Lung (tissue), 12 donors: Measurements from ENCODE around the gene GMPS. TPM values are rescaled to one million over a fixed set of nuclear protein-coding genes. Genes with fewer than 3 reads are reported as not detected.

Source experiments
- ATAC-seq: fragments of 200-7000 bp; cut with Tn5 transposase; one replicate; pipeline ENCODE4 v1.9.1; 2020; ENCODE audit warnings: moderate number of reproducible peaks; ENCODE audit not compliant: insufficient read depth, low FRiP score
- DNase-seq, 3 donors: peaks; one replicate each; pipeline ENCODE4 v3.0.0-alpha.2; 2013 to 2017
- H3K27ac ChIP-seq, 2 donors: one replicate each; pipeline ENCODE4 v1.5.1; 2013; ENCODE audit warnings: mild to moderate bottlenecking in 2 of 2, moderate library complexity in 2 of 2, control low read depth in 1 of 2, inconsistent platforms in 1 of 2, low read depth in 1 of 2, low read length in 1 of 2
- H3K27me3 ChIP-seq, 3 donors: one replicate each; pipeline ENCODE4 v1.5.1; 2013; ENCODE audit warnings: low read length in 2 of 3; ENCODE audit not compliant: control insufficient read depth in 3 of 3, insufficient read depth in 3 of 3
- H3K36me3 ChIP-seq, 4 donors: one replicate each; pipeline ENCODE4 v1.5.1; 2013; ENCODE audit warnings: low read length in 4 of 4, mild to moderate bottlenecking in 1 of 4, moderate library complexity in 1 of 4; ENCODE audit not compliant: control insufficient read depth in 4 of 4, insufficient read depth in 4 of 4
- H3K4me1 ChIP-seq, 5 donors: one replicate each; pipeline ENCODE4 v1.5.1; 2013; ENCODE audit warnings: low read length in 5 of 5, mild to moderate bottlenecking in 2 of 5, moderate library complexity in 1 of 5; ENCODE audit not compliant: control insufficient read depth in 5 of 5, insufficient read depth in 5 of 5
- H3K4me3 ChIP-seq: one replicate; pipeline ENCODE4 v1.5.1; 2013; ENCODE audit warnings: mild to moderate bottlenecking, control low read depth, moderate library complexity
- H3K9ac ChIP-seq, 2 donors: one replicate each; pipeline ENCODE4 v1.5.1; 2013; ENCODE audit warnings: low read length in 2 of 2, control low read depth in 1 of 2; ENCODE audit not compliant: insufficient read depth in 1 of 2
- H3K9me3 ChIP-seq, 4 donors: one replicate each; pipeline ENCODE4 v1.5.1; 2013; ENCODE audit warnings: low read length in 3 of 4, mild to moderate bottlenecking in 1 of 4, moderate library complexity in 1 of 4; ENCODE audit not compliant: control insufficient read depth in 4 of 4, insufficient read depth in 3 of 4
- CTCF ChIP-seq: IDR thresholded peaks from 2 replicates; pipeline ENCODE4 v1.5.1; 2012; ENCODE audit warnings: mild to moderate bottlenecking; ENCODE audit errors: control extremely low read depth, extremely low read depth
- WGBS, 2 donors: extraction: QIAGEN DNeasy Blood & Tissue Kit; methylation state at CpG; one replicate each; pipeline ENCODE4 v1.1.7; 2013; 5-methylcytosine and 5-hydroxymethylcytosine counted together
- polyA plus RNA-seq, 2 donors: library from polyadenylated mRNA; stranded (reverse); fragments of 200-250 nt; gene quantifications; one replicate each; pipeline ENCODE4 v1.2.1, GENCODE V29; 2013
- total RNA-seq, 2 donors: library from RNA; depleted of rRNA in 1 of 2; stranded (reverse); fragments of >200 nt in 1 of 2; gene quantifications; one replicate each; pipeline ENCODE4 v1.2.1, GENCODE V29; 2014 to 2021
- donor health status: control.
- donor health status: control.
- donor health status: Bipolar disorder and iron deficiency.
- donor health status: healthy.
- donor health status: DM: yes; HTN: yes; CAD: no.

The GMPS gene
- total and polyA plus RNA-seq, 4 donors, result 17.0 to 38.1 (median 22.0) TPM

- H3K36me3 ChIP-seq, result no peaks in the 10 kb centered on the region
- DNase-seq, result no peak
- H3K9me3 ChIP-seq, result no peaks in the 10 kb centered on the region
- no peak overlapping the region for H3K27ac ChIP-seq
- no peak overlapping the region for H3K4me3 ChIP-seq
- H3K27me3 ChIP-seq, result no peaks in the 10 kb centered on the region
- H3K9ac ChIP-seq, result no peak overlapping the region
- H3K4me1 ChIP-seq, result peaks cover 0 to 16% (median 4%) of the 10 kb centered on the region in 5 donors
- ATAC-seq, result no peak
- 87 to 88% methylated on average over 1 of the region's 1 CpG for WGBS, 2 donors
- TF ChIP-seq CTCF, result no peak
Measured at GRCh38 chr3:155886915-155887314, 16.5 kb downstream of the GMPS start.

DNA sequence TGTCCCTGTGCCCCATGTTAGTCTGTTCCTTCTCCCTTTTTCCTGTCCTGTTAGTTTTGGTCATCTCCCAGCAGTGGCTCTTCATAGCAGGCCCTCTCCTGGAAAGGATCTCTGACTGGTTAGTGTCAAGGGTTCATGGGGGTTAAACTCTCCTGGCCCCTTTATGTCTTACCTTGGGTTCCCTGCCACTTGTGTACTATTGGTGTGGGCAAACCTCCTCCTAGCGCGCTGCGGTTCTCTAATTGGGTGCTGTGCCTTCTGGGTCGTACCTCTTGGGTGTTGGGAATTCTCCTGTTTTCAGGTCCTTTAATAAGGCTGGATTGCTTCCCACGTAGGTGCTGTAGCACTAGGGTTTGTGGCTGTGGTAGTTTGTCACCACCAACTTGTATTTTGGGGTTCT lies 18.8 kb downstream of the GMPS start:
- Histone ChIP-seq H3K27ac (no peak overlapping the region), H3K36me3 (peaks cover 0 to 4% (median 1%) of the 10 kb centered on the region in 4 donors), H3K9me3 (no peaks in the 10 kb centered on the region), H3K9ac (no peak overlapping the region), H3K4me3 (no peak overlapping the region), H3K4me1 (peaks cover 0 to 16% (median 4%) of the 10 kb centered on the region in 5 donors), H3K27me3 (no peaks in the 10 kb centered on the region)
- ATAC-seq (no peak), DNase-seq (no peak)
- TF ChIP-seq CTCF, result no peak
- 92 to 97% methylated on average over 5 of the region's 5 CpGs for WGBS, 2 donors

- TF ChIP-seq CTCF, result no peak
- H3K27ac ChIP-seq, result no peak overlapping the region
- no peaks in the 10 kb centered on the region for H3K27me3 ChIP-seq
- H3K4me3 ChIP-seq, result no peak overlapping the region
- H3K36me3 ChIP-seq, result peaks cover 0 to 10% (median 6%) of the 10 kb centered on the region in 4 donors
- ATAC-seq (no peak), DNase-seq (no peak)
- WGBS, 2 donors, result 74 to 86% methylated on average over 1 of the region's 1 CpG
- peaks cover 0 to 16% (median 4%) of the 10 kb centered on the region in 5 donors for H3K4me1 ChIP-seq
- H3K9me3 ChIP-seq, result no peaks in the 10 kb centered on the region
- no peak overlapping the region for H3K9ac ChIP-seq
Measured at GRCh38 chr3:155889952-155890351, 19.5 kb downstream of the GMPS start.

DNA sequence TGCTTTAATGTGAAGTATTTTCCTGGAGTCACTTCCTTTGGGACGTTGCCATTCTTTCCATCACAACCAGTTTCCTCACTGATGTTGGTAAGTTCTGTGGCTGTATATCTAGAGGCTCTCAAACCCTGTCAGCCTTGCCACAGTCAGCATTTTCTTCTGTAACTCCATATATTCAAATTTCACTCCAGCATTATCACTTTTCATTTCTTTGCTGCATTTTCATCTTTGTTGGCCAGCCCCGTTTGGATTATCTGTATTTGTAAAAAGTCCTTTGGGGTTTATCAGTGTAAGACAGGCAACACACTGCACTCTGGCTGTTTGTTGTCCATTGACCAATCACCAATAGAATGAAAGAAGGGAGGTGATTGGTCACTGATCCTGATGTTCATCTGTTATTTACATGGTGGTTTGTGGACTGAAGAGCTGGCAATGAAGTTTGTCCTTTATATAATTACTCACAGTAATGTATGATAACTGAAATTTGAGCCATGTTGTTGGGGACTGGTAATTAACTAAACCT lies 20.3 kb downstream of the GMPS start:
- peak in 2 of 3 donors; percentile 52 to 59 for DNase-seq

More for the DNA sequence above, 20.3 kb downstream of the GMPS start:
- H3K27me3 ChIP-seq, result no peaks in the 10 kb centered on the region
- no peak for ATAC-seq
- no peak overlapping the region for H3K27ac ChIP-seq
- H3K36me3 ChIP-seq, result peaks cover 2 to 15% (median 10%) of the 10 kb centered on the region in 4 donors
- H3K4me3 ChIP-seq, result no peak overlapping the region
- H3K9me3 ChIP-seq, result no peaks in the 10 kb centered on the region
- no peak for TF ChIP-seq CTCF
- WGBS, 2 donors, result 23 to 24% methylated on average over 2 of the region's 2 CpGs
- no peak overlapping the region for H3K9ac ChIP-seq
- peaks cover 0 to 16% (median 4%) of the 10 kb centered on the region in 5 donors for H3K4me1 ChIP-seq
